HG03159 (cell line): Measurements from ENCODE around the gene TRIM37.
"Not testable (repeated sequence)": the region's sequence is repeated elsewhere in the genome, so short reads cannot be mapped to it uniquely, and the experiment has no call there.

ENCODE experiments used
- ATAC-seq: cut with Tn5 transposase; IDR thresholded peaks from one replicate; pipeline ENCODE4 v1.9.1; 2021; ENCODE audit warnings: mild to moderate bottlenecking, moderate library complexity; ENCODE audit not compliant: unreplicated experiment

The TRIM37 gene

DNA sequence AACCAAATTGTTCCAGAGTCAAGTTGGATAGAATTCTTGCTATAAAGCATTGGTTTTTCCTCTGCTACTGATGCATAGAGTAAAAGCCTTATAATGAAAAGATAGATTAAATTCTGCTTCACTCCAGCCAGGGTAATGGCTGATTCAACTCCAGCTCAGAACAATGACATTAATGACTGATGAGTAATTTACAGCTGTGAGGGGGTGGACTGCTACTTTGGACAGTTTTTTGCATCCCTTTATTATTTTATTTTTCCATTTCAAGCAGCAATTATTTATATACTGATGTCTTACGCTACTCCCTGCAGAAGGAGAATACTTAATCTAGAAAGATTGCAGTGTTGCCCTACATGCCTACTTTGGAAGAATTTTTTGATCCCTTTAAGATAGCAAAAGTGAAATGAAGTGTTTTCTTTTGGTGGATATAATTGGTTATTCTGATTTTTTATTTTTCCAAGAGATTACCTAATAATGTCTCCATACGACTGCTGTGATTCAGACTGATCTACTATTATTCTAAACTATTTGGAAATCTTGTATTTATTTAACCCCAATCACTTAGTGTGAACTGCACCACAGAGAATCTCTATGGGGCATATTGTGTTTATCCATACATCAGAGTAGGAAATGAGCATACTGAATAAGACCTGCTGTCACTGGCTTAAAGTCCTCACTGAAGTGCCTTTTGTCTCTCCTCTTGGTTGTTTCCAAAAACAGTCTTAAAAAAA, 149.5 kb downstream of the TRIM37 start:
- ATAC-seq, result no peak

DNA sequence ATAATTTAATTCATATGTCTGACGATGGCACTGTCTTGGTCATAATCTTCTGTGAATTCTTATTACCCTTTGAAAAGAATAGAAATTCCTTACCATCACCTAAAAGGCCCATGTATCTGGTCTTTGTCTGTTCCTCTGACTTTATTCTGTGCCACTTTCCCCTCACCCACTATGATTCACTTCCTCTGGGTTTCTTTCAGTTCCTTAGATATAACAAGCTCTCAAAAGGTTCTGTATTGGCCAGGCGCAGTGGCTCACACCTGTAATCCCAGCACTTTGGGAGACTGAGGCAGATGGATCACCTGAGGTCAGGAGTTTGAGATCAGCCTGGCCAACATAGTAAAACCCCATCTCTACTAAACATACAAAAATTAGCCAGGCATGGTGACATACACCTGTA, 152.3 kb downstream of the TRIM37 start:
- ATAC-seq, result not testable (repeated sequence)

DNA sequence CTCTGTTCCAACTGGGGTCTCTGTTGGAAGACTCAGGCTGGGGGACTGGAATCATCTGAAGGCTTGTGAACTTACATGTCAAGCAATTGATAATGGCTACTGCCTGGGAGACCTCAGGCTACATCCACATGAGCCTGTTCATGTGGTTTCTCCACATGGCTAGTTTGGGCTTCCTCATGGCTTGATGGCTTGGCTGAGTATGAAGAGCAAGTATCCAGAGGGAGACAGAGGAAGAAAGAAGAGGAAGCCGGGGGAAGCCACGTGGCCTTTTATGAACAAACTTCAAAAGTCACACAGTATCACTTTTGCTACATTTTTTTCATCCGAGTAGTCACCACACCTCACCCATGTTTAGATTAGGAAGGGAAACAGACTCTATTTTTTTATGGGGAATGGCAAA, 158.9 kb downstream of the TRIM37 start:
- no peak for ATAC-seq

DNA sequence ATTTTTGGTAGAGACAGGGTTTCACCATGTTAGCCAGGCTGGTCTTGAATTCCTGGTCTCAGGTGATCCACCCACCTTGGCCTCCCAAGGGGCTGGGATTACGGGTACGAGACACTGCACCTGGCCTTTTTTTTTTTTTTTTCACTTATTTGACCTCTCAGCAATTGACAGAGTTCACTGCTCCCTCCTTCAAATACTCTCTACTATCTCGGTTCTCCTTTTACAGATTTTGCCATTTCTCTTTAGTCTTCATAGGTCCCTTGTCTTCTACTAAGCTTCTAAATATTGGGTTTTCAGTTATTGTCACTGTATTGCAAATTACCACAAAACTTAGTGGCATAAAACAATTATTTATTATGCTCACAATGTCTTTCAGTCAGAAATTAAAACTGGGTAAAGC, 159.3 kb downstream of the TRIM37 start:
- ATAC-seq, result no peak

DNA sequence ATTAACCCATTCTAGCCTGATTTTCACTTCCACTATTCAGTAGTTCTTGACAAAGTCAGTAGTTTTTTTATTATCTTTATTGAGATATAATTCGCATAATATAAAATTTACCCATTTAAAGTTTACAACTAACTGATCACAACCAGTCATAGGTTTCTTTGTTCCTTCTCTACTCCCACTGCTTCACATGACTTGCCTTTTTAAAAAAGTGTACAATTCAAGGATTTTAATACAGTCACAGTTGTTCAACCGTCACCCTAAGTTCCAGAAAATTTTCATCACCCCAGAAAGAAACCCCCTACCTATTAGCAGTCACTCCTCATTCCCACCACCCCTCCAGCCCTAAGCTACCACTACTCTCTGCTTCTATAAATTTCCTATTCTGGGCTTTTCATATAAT, 162.5 kb downstream of the TRIM37 start:
- ATAC-seq, result no peak

DNA sequence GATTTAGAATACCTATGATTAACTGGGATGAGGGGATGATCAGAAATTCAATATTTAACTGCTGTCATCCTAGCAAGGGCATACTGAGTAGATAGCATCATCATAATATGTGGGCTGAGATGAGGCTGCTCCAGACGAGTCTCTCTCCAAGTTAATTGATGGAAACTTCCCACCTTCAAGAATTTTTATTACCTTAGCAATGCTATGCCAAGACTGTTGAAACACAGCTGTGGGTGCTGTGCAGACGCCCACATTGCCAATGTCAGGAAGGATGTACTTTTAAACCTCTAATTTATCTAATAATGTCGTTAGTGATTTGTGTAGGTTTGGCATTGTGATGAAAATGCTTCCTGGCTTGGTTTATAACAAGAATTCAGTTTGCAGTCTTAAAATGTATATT, 170.4 kb downstream of the TRIM37 start:
- no peak for ATAC-seq

DNA sequence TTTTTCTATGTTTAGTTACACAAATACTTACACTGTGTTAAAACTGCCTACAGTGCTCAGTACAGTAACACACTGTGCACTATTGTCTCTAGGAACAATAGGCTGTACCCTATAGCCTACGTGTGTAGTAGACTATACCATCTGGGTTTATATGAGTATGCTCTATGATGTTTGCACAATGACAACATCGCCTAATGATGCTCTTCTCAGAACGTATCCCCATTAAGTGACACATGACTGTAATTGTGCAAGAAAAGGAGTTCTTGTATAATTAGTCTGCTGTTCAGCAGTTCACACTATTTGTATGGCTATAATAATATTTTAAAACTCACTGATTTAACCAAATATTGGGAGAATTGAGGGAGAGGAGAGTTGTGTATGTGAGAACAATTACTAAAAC, 173.7 kb downstream of the TRIM37 start:
- no peak for ATAC-seq
